ENCODE data around the gene TMEM108.

DNA sequence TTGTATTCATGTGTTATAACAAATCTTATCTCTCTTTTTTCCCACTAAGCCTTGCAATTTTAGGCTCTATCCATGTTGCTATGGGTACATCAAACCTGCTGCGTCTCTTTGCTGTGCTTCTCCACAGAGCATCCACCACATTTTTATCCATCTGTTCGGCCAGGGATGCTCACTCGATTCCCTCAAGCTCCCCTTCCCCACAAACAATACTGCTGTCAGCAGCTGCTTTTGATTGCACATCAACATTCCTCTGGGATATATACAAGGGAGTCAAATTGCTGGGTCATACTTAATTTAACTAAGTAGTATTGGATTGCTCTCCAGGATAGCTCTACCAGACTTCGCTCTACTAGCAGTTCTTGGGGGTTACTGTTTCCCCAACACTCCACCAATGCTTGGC is 36.8 kb downstream of the TMEM108 start:
- TF ChIP-seq GLIS3 (CRISPR knock-in tag; IDR thresholded peaks at IDR 0.05) (no peak), CREB5 (CRISPR knock-in tag; IDR thresholded peaks at IDR 0.05; ENCODE audit: low read depth) (no peak), ISL1 (CRISPR knock-in tag; IDR thresholded peaks at IDR 0.05) (no peak), PATZ1 (CRISPR knock-in tag; IDR thresholded peaks at IDR 0.05; ENCODE audit: borderline replicate concordance) (no peak), SNAI2 (CRISPR knock-in tag; IDR thresholded peaks at IDR 0.05) (no peak), CSDC2 (CRISPR knock-in tag; IDR thresholded peaks at IDR 0.05) (no peak), ZC3H10 (CRISPR knock-in tag; IDR thresholded peaks at IDR 0.05) (no peak), ZFP3 (CRISPR knock-in tag; IDR thresholded peaks at IDR 0.05) (no peak), OSR1 (CRISPR knock-in tag; IDR thresholded peaks at IDR 0.05) (no peak)
- TF ChIP-seq, protein P1, sequence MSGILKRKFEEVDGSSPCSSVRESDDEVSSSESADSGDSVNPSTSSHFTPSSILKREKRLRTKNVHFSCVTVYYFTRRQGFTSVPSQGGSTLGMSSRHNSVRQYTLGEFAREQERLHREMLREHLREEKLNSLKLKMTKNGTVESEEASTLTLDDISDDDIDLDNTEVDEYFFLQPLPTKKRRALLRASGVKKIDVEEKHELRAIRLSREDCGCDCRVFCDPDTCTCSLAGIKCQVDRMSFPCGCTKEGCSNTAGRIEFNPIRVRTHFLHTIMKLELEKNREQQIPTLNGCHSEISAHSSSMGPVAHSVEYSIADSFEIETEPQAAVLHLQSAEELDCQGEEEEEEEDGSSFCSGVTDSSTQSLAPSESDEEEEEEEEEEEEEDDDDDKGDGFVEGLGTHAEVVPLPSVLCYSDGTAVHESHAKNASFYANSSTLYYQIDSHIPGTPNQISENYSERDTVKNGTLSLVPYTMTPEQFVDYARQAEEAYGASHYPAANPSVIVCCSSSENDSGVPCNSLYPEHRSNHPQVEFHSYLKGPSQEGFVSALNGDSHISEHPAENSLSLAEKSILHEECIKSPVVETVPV (CRISPR knock-in tag; IDR thresholded peaks at IDR 0.05), result no peak
